OCI-LY3 (cell line): ENCODE measurements around the gene ERVH48-1.
A peak's percentile ranks its signal among the peaks of the same experiment; 100 is the strongest.
"Not testable (repeated sequence)": the region's sequence is repeated elsewhere in the genome, so short reads cannot be mapped to it uniquely, and the experiment has no call there.

Source experiments
- H2AFZ ChIP-seq: fragments of 200-600, 300-600 bp; shearing (Covaris generic); 2 replicates; pipeline ENCODE4 v1.6.0; 2014; ENCODE audit warnings: antibody characterized with exemption, low read depth, low read length
- H3K27ac ChIP-seq: fragments of 200-600, 300-600 bp; sonication (generic); 2 replicates; pipeline ENCODE4 v1.5.1; 2014; ENCODE audit warnings: mild to moderate bottlenecking, low read length, moderate library complexity, mixed read lengths
- H3K27me3 ChIP-seq: fragments of 200-600, 300-600 bp; sonication (generic); 2 replicates; pipeline ENCODE4 v1.6.1; 2014; ENCODE audit warnings: low read depth, low read length, mixed read lengths
- H3K36me3 ChIP-seq: fragments of 200-600, 300-600 bp; sonication (generic); replicated peaks from 2 replicates; pipeline ENCODE3; 2014; ENCODE audit warnings: low read depth, low read length, mixed read lengths
- H3K4me1 ChIP-seq: fragments of 300-600, 200-600 bp; sonication (generic); 2 replicates; pipeline ENCODE4 v1.6.1; 2014; ENCODE audit warnings: low read length, mixed read lengths
- H3K4me2 ChIP-seq: fragments of 200-600, 300-600 bp; sonication (generic); 2 replicates; pipeline ENCODE4 v1.6.1; 2014; ENCODE audit warnings: low read length, mixed read lengths
- H3K4me3 ChIP-seq: fragments of 300-600, 200-600 bp; sonication (generic); 2 replicates; pipeline ENCODE4 v1.5.1; 2014; ENCODE audit warnings: antibody characterized with exemption, mild to moderate bottlenecking, low read length, moderate library complexity
- H3K79me2 ChIP-seq: fragments of 300-600, 200-600 bp; shearing (Covaris generic); 2 replicates; pipeline ENCODE4 v1.6.1; 2014; ENCODE audit warnings: mild to moderate bottlenecking, low read length, mixed read lengths
- H3K9ac ChIP-seq: fragments of 300-600, 200-600 bp; shearing (Covaris generic); 2 replicates; pipeline ENCODE4 v1.6.0; 2014; ENCODE audit warnings: mild to moderate bottlenecking, low read length, moderate library complexity
- H3K9me3 ChIP-seq: fragments of 200-600, 300-600 bp; shearing (Covaris generic); 2 replicates; pipeline ENCODE4 v1.6.1; 2014; ENCODE audit warnings: low read length, mixed read lengths; ENCODE audit not compliant: insufficient read depth
- H4K20me1 ChIP-seq: fragments of 200-600, 300-600 bp; sonication (generic); 2 replicates; pipeline ENCODE4 v1.6.1; 2016; ENCODE audit warnings: low read length, mixed read lengths; ENCODE audit not compliant: insufficient read depth
- EZH2phosphoT487 ChIP-seq: fragments of 200-600 bp; shearing (Covaris generic); IDR thresholded peaks from 2 replicates; pipeline ENCODE4 v1.6.1; 2018; ENCODE audit warnings: antibody characterized with exemption, mixed run types, low read depth
- TF ChIP-seq, protein P1 (sequence below): fragments of 200-600, 300-600 bp; sonication (generic); IDR thresholded peaks from 2 replicates; pipeline ENCODE4 v1.5.1; 2014; ENCODE audit warnings: antibody characterized with exemption, low read length, low read depth

ERVH48-1 gene

GRCh38 chr21:42939582-42940413, 14.4 kb upstream of the ERVH48-1 start:
- Histone ChIP-seq H4K20me1 (no peaks in the 10 kb centered on the region), H3K4me3 (no peak overlapping the region), H3K36me3 (no peaks in the 10 kb centered on the region), H3K79me2 (no peaks in the 10 kb centered on the region), H3K9me3 (no peaks in the 10 kb centered on the region), H3K9ac (no peak overlapping the region), H3K4me1 (peaks cover 9% of the 10 kb centered on the region), H3K4me2 (no peak overlapping the region), H3K27me3 (no peaks in the 10 kb centered on the region), H3K27ac (no peak overlapping the region), H2AFZ (no peak overlapping the region)
- no peak for TF ChIP-seq EZH2phosphoT487

DNA sequence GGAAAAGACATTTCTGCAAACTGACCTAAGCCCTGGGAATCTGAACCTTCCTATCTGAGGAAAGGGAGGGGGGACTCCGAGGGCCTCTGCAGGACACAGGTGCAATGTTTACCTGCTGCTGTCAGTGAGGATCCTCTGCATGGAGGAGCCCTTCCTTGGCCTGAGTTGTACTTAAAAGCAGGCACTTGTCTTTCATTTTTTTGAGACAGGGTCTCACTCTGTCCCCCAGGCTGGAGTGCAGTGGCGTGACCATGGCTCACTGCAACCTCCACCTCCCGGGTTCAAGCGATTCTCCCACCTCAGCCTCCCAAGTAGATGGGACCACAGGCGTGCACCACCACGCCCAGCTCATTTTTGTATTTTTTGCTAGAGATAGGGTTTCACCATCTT, 13.2 kb upstream of the ERVH48-1 start:
- not testable (repeated sequence) for H3K9me3 ChIP-seq, H3K4me2 ChIP-seq, H3K27ac ChIP-seq, H3K4me1 ChIP-seq, H3K27me3 ChIP-seq, H3K36me3 ChIP-seq, H3K79me2 ChIP-seq, H2AFZ ChIP-seq, H4K20me1 ChIP-seq, H3K4me3 ChIP-seq, H3K9ac ChIP-seq

DNA sequence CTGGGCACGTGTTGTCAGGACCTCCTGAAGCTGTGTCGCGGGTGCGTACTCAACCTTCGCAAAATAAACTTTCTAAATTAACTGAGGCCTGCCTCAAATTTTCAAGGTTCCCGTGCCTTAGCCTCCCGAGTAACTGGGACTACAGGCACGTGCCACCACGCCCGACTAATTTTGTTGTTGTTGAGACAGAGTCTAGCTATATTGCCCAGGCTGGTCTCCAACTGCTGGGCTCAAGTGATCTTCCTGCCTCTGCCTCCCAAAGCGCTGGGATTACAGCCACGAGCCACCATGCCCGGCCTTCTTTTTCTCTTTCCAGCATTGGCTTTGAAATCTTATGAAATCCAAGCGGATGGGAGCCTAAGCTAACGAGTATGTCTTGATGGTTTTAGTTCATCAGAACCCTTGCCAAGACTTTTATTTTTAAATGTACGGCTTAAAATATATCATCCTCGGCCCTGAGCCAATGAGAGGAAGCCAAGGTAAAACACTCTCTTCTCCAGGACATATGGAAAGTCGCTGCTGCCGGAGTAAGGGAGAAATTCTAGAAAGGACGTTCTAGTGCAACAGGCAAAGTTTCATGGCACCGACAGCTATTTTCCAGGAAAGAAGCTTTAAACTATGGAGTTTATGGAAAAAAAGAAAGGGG, 12.7 kb upstream of the ERVH48-1 start:
- no peak overlapping the region for H3K4me2 ChIP-seq
- no peak overlapping the region for H3K9ac ChIP-seq
- no peak overlapping the region for H3K27ac ChIP-seq

GRCh38 chr21:42937034-42937940, 11.9 kb upstream of the ERVH48-1 start:
- Histone ChIP-seq H3K4me1 (peaks cover 12% of the 10 kb centered on the region), H3K4me2 (peak overlapping the region; percentile 35; the same call in 1 of the 2 replicates)
- not testable (repeated sequence) for H3K36me3 ChIP-seq, H4K20me1 ChIP-seq, H3K9me3 ChIP-seq, H2AFZ ChIP-seq, H3K27ac ChIP-seq, H3K79me2 ChIP-seq, H3K4me3 ChIP-seq, H3K9ac ChIP-seq, H3K27me3 ChIP-seq

More for the DNA sequence above, 12.7 kb upstream of the ERVH48-1 start:
- H3K79me2 ChIP-seq: no peaks in the 10 kb centered on the region
- no peaks in the 10 kb centered on the region for H3K9me3 ChIP-seq
- no peak for TF ChIP-seq EZH2phosphoT487
- TF ChIP-seq, protein P1, sequence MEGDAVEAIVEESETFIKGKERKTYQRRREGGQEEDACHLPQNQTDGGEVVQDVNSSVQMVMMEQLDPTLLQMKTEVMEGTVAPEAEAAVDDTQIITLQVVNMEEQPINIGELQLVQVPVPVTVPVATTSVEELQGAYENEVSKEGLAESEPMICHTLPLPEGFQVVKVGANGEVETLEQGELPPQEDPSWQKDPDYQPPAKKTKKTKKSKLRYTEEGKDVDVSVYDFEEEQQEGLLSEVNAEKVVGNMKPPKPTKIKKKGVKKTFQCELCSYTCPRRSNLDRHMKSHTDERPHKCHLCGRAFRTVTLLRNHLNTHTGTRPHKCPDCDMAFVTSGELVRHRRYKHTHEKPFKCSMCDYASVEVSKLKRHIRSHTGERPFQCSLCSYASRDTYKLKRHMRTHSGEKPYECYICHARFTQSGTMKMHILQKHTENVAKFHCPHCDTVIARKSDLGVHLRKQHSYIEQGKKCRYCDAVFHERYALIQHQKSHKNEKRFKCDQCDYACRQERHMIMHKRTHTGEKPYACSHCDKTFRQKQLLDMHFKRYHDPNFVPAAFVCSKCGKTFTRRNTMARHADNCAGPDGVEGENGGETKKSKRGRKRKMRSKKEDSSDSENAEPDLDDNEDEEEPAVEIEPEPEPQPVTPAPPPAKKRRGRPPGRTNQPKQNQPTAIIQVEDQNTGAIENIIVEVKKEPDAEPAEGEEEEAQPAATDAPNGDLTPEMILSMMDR: no peak
- H3K4me3 ChIP-seq: no peak overlapping the region
- H3K4me1 ChIP-seq: peaks cover 9% of the 10 kb centered on the region
- no peaks in the 10 kb centered on the region for H4K20me1 ChIP-seq
- no peak overlapping the region for H2AFZ ChIP-seq
- H3K36me3 ChIP-seq: no peaks in the 10 kb centered on the region
- no peaks in the 10 kb centered on the region for H3K27me3 ChIP-seq

DNA sequence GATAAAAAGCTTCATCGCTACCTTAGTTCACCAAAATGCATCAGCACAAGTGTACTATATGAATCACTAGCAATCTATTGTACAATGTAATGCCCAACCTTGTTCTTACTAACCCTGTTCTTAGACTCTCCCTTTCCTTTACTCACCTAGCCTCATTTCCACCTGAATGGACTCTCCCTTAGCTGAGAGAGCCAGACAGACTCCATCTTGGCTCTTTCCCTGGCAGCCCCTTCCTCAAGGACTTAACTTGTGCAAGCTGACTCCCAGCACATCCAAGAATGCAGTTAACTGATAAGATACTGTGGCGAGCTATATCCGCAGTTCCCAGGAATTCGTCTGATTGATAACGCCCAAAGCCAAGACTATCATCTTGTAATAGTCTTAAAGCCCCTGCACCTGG, 10.9 kb upstream of the ERVH48-1 start:
- not testable (repeated sequence) for H3K9me3 ChIP-seq, H3K36me3 ChIP-seq, H3K4me2 ChIP-seq

DNA sequence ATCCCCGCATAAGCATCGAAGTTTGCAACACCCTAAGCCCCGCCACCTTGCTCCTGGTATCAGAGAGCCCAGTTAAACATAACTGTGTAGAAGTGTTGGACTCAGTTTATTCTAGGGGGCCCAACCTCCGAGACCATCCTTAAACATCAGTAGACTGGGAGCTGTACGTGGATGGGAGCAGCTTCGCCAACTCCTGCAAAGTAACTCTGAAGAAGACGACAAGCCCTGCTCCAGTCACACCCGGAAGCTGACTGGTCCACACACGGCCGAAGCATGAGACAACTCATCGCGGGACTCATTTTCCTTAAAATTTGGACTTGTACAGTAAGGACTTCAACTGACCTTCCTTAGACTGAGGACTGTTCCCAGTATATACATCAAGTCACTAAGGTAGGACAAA, 8.5 kb upstream of the ERVH48-1 start:
- not testable (repeated sequence) for H3K79me2 ChIP-seq, H2AFZ ChIP-seq, H3K9me3 ChIP-seq, H3K27ac ChIP-seq, H3K4me3 ChIP-seq, H3K9ac ChIP-seq, H4K20me1 ChIP-seq, H3K4me2 ChIP-seq, H3K27me3 ChIP-seq, H3K36me3 ChIP-seq
- peaks cover 23% of the 10 kb centered on the region for H3K4me1 ChIP-seq

More for the DNA sequence above, 10.9 kb upstream of the ERVH48-1 start:
- peaks cover 21% of the 10 kb centered on the region for H3K4me1 ChIP-seq
- H3K79me2 ChIP-seq, H2AFZ ChIP-seq, H3K9ac ChIP-seq, H3K27me3 ChIP-seq, H3K27ac ChIP-seq, H3K4me3 ChIP-seq, H4K20me1 ChIP-seq: not testable (repeated sequence)

DNA sequence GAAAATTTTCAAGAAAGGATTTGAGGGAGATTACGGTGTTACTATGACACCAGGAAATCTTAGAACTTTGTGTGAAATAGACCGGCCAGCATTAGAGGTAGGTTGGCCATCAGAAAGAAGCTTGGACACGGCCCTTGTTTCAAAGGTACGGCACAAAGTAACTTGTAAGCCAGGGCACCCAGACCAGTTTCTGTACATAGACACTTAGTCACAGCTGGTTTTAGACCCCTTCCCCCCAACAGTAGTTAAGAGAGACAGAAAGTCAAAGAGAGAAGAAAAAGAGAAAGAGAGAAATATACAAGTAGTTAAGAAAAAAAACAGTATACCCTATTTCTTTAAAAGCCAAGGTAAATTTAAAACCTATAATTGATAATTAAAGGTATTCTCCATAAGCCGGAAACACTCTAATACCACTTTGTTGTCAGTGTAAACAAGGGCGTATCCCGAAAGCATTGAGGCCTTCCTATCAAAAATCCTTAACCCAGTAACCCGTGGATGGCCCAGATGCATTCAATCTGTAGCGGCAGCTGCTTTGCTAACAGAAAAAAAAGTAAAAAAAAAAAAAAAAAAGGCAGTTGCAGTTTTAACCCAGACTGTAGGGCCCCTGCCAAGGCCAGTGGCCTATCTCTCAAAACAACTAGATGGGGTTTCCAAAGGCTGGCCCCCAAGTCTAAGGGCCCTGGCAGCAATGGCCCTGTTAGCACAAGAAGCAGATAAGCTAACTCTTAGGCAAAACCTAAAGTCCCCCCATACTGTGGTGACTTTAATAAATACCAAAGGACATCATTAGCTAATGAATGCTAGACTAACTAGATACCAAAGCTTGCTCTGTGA, 7.9 kb upstream of the ERVH48-1 start:
- H2AFZ ChIP-seq, H3K4me2 ChIP-seq, H3K36me3 ChIP-seq, H3K9ac ChIP-seq, H3K4me3 ChIP-seq, H3K9me3 ChIP-seq, H3K27me3 ChIP-seq, H3K27ac ChIP-seq, H3K79me2 ChIP-seq, H4K20me1 ChIP-seq: not testable (repeated sequence)
- H3K4me1 ChIP-seq: peaks cover 23% of the 10 kb centered on the region
